HepG2 (cell line): ENCODE results near the gene PTEN. TPM values are rescaled to one million over a fixed set of nuclear protein-coding genes. Genes with fewer than 3 reads are reported as not detected.
A peak's percentile ranks its signal among the peaks of the same experiment; 100 is the strongest.

Experiments
- MAFF ChIP-seq: IDR thresholded peaks from 2 replicates; pipeline ENCODE4 v1.6.1; 2011; ENCODE audit warnings: low read depth, low read length, improper control_type of control experiment
- MIXL1 ChIP-seq: IDR thresholded peaks from 2 replicates; pipeline ENCODE4 v1.6.1; 2016
- NFE2L1 ChIP-seq: sonication (generic); formaldehyde crosslinking; IDR thresholded peaks from 2 replicates; pipeline ENCODE4 v1.4.0; 2020; ENCODE audit warnings: missing genetic modification reagents, mild to moderate bottlenecking, borderline replicate concordance
- RFXAP ChIP-seq: sonication (generic); formaldehyde crosslinking; IDR thresholded peaks from 2 replicates; pipeline ENCODE4 v1.4.0; 2020; ENCODE audit warnings: missing genetic modification reagents, borderline replicate concordance
- SYNCRIP ChIP-seq: fragments of 200-400 bp; formaldehyde crosslinking; IDR thresholded peaks from 2 replicates; pipeline ENCODE4 v1.6.1; 2018; ENCODE audit warnings: mild to moderate bottlenecking, low read depth, low read length; ENCODE audit not compliant: insufficient read depth
- ZFP90 ChIP-seq: sonication (generic); formaldehyde crosslinking; IDR thresholded peaks from 2 replicates; pipeline ENCODE4 v1.8.0; 2022; ENCODE audit warnings: missing genetic modification reagents, mild to moderate bottlenecking, inconsistent platforms, borderline replicate concordance
- ZNF124 ChIP-seq: sonication (generic); formaldehyde crosslinking; IDR thresholded peaks from 2 replicates; pipeline ENCODE4 v1.4.0; 2020; ENCODE audit warnings: missing genetic modification reagents
- ZNF136 ChIP-seq: sonication (generic); formaldehyde crosslinking; IDR thresholded peaks from 2 replicates; pipeline ENCODE4 v1.8.1; 2022; ENCODE audit warnings: low read depth, mild to moderate bottlenecking, moderate library complexity, missing genetic modification reagents
- ZNF777 ChIP-seq: sonication (generic); formaldehyde crosslinking; IDR thresholded peaks from 2 replicates; pipeline ENCODE4 v1.4.0; 2020; ENCODE audit warnings: missing genetic modification reagents
- ZNF839 ChIP-seq: sonication (generic); formaldehyde crosslinking; IDR thresholded peaks from 2 replicates; pipeline ENCODE4 v1.4.0; 2020; ENCODE audit warnings: missing genetic modification reagents, mild to moderate bottlenecking, borderline replicate concordance
- polyA plus RNA-seq, 8 experiments: library from polyadenylated mRNA; depleted of rRNA in 3 of 8; stranded (reverse) in 7 of 8; unstranded in 1 of 8; fragments of >200 nt; fragmentation: Illumina TruSeq in 4 of 8; extraction: Trizol in 4 of 8; gene quantifications; 2 replicates each; pipeline versions ENCODE4 v1.2.1 to v1.2.3, GENCODE V29; 2011 to 2016; ENCODE audit warnings: low read depth in 4 of 8, missing spikeins in 1 of 8, mixed read lengths in 1 of 8; ENCODE audit not compliant: insufficient read depth in 1 of 8
- total RNA-seq, 5 experiments: library from RNA; depleted of rRNA; stranded (reverse); fragments of >200 nt; fragmentation: Illumina TruSeq; extraction: Trizol; gene quantifications; 2 replicates each; pipeline ENCODE4 v1.2.3, GENCODE V29; 2016; ENCODE audit warnings: low read depth in 1 of 5
- TF ChIP-seq, protein P1 (sequence below): sonication (generic); formaldehyde crosslinking; IDR thresholded peaks from 2 replicates; pipeline ENCODE4 v1.4.0; 2020; ENCODE audit warnings: missing genetic modification reagents
- TF ChIP-seq, protein P2 (sequence below): fragments of 450-650 bp; IDR thresholded peaks from 2 replicates; pipeline ENCODE4 v1.6.1; 2016
- TF ChIP-seq, protein P3 (sequence below): sonication (generic); formaldehyde crosslinking; IDR thresholded peaks from 2 replicates; pipeline ENCODE4 v1.4.0; 2020; ENCODE audit warnings: missing genetic modification reagents
- TF ChIP-seq, protein P4 (sequence below): sonication (generic); formaldehyde crosslinking; IDR thresholded peaks from 2 replicates; pipeline ENCODE4 v1.5.1; 2020; ENCODE audit warnings: mild to moderate bottlenecking, missing genetic modification reagents
- TF ChIP-seq, protein P5 (sequence below): sonication (generic); formaldehyde crosslinking; IDR thresholded peaks from 2 replicates; pipeline ENCODE4 v1.4.0; 2020; ENCODE audit warnings: missing genetic modification reagents
- TF ChIP-seq, protein P6 (sequence below): sonication (generic); formaldehyde crosslinking; IDR thresholded peaks from 2 replicates; pipeline ENCODE4 v1.4.0; 2020; ENCODE audit warnings: missing genetic modification reagents

Gene PTEN
- total and polyA plus RNA-seq, 2 of the 13 experiments (the other 11 are each of a cell fraction or from before 2014, with no cell fraction given) = 30.3 to 61.3 TPM

DNA sequence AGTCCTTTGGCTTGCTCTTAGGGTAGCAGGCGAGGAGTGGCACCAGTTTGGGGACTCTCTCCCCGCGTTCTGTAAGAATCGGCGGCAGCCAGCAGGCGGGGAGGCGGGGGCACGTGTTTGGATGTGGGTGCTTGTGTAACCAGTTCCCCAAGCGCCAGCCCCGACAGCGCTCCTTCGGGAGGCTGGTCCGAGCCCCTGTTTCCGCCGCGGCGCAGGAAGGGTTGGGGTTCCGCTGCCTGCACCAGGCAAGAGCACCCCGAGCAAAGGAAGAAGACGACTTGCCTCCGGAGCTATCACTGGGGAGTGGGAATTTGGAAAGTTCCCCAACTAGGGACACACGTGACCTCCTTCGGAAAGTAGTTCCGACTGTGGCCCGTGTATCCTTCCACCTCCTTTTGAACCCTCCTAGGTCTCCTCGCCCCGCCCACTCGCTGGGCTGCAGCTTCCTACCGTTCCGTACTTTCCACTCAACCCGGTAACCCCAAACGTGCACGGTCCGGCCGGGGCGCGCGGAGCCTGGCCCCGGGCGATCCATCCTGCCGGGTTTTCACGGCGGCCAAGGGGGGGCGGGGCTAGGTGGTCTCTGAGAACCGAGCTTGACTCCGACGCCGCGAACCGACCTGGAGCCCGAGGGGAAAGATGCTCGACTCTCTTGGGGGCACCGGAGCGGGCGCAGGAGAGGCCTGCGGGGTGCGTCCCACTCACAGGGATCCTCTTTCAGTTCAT is 1.3 kb upstream of the PTEN start (continued):
- TF ChIP-seq, protein P1, sequence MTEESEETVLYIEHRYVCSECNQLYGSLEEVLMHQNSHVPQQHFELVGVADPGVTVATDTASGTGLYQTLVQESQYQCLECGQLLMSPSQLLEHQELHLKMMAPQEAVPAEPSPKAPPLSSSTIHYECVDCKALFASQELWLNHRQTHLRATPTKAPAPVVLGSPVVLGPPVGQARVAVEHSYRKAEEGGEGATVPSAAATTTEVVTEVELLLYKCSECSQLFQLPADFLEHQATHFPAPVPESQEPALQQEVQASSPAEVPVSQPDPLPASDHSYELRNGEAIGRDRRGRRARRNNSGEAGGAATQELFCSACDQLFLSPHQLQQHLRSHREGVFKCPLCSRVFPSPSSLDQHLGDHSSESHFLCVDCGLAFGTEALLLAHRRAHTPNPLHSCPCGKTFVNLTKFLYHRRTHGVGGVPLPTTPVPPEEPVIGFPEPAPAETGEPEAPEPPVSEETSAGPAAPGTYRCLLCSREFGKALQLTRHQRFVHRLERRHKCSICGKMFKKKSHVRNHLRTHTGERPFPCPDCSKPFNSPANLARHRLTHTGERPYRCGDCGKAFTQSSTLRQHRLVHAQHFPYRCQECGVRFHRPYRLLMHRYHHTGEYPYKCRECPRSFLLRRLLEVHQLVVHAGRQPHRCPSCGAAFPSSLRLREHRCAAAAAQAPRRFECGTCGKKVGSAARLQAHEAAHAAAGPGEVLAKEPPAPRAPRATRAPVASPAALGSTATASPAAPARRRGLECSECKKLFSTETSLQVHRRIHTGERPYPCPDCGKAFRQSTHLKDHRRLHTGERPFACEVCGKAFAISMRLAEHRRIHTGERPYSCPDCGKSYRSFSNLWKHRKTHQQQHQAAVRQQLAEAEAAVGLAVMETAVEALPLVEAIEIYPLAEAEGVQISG (CRISPR knock-in tag) = peak; percentile 89
- TF ChIP-seq ZNF124 (CRISPR knock-in tag) (peak; percentile 27; the same call in 1 of the 2 replicates), RFXAP (CRISPR knock-in tag) (peak; percentile 85), NFE2L1 (CRISPR knock-in tag) (no peak), ZNF777 (CRISPR knock-in tag) (peak; percentile 91), ZNF136 (no peak; the same call in 1 of the 2 replicates), MIXL1 (peak; percentile 93), SYNCRIP (no peak), ZFP90 (CRISPR knock-in tag) (peak; percentile 92), MAFF (no peak), ZNF839 (CRISPR knock-in tag) (peak; percentile 23; the same call in 1 of the 2 replicates)
- TF ChIP-seq, protein P2, sequence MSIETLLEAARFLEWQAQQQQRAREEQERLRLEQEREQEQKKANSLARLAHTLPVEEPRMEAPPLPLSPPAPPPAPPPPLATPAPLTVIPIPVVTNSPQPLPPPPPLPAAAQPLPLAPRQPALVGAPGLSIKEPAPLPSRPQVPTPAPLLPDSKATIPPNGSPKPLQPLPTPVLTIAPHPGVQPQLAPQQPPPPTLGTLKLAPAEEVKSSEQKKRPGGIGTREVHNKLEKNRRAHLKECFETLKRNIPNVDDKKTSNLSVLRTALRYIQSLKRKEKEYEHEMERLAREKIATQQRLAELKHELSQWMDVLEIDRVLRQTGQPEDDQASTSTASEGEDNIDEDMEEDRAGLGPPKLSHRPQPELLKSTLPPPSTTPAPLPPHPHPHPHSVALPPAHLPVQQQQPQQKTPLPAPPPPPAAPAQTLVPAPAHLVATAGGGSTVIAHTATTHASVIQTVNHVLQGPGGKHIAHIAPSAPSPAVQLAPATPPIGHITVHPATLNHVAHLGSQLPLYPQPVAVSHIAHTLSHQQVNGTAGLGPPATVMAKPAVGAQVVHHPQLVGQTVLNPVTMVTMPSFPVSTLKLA = peak; percentile 46
- TF ChIP-seq, protein P3, sequence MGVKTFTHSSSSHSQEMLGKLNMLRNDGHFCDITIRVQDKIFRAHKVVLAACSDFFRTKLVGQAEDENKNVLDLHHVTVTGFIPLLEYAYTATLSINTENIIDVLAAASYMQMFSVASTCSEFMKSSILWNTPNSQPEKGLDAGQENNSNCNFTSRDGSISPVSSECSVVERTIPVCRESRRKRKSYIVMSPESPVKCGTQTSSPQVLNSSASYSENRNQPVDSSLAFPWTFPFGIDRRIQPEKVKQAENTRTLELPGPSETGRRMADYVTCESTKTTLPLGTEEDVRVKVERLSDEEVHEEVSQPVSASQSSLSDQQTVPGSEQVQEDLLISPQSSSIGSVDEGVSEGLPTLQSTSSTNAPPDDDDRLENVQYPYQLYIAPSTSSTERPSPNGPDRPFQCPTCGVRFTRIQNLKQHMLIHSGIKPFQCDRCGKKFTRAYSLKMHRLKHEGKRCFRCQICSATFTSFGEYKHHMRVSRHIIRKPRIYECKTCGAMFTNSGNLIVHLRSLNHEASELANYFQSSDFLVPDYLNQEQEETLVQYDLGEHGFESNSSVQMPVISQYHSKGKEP (CRISPR knock-in tag) = peak; percentile 71; the same call in 1 of the 2 replicates
- TF ChIP-seq, protein P4, sequence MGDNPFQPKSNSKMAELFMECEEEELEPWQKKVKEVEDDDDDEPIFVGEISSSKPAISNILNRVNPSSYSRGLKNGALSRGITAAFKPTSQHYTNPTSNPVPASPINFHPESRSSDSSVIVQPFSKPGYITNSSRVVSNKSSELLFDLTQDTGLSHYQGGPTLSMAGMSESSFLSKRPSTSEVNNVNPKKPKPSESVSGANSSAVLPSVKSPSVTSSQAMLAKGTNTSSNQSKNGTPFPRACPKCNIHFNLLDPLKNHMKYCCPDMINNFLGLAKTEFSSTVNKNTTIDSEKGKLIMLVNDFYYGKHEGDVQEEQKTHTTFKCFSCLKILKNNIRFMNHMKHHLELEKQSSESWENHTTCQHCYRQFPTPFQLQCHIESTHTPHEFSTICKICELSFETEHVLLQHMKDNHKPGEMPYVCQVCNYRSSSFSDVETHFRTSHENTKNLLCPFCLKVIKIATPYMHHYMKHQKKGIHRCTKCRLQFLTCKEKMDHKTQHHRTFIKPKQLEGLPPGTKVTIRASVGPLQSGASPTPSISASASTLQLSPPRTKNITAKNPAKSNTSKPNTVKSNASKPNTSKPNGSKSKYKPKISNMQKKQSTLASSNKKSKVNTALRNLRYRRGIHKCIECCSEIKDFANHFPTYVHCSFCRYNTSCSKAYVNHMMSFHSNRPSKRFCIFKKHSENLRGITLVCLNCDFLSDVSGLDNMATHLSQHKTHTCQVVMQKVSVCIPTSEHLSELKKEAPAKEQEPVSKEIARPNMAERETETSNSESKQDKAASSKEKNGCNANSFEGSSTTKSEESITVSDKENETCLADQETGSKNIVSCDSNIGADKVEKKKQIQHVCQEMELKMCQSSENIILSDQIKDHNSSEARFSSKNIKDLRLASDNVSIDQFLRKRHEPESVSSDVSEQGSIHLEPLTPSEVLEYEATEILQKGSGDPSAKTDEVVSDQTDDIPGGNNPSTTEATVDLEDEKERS (CRISPR knock-in tag) = peak; percentile 86; the same call in 1 of the 2 replicates
- TF ChIP-seq, protein P5, sequence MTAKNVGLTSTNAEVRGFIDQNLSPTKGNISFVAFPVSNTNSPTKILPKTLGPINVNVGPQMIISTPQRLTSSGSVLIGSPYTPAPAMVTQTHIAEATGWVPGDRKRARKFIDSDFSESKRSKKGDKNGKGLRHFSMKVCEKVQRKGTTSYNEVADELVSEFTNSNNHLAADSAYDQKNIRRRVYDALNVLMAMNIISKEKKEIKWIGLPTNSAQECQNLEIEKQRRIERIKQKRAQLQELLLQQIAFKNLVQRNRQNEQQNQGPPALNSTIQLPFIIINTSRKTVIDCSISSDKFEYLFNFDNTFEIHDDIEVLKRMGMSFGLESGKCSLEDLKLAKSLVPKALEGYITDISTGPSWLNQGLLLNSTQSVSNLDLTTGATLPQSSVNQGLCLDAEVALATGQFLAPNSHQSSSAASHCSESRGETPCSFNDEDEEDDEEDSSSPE = peak; percentile 71; the same call in 1 of the 2 replicates
- TF ChIP-seq, protein P6, sequence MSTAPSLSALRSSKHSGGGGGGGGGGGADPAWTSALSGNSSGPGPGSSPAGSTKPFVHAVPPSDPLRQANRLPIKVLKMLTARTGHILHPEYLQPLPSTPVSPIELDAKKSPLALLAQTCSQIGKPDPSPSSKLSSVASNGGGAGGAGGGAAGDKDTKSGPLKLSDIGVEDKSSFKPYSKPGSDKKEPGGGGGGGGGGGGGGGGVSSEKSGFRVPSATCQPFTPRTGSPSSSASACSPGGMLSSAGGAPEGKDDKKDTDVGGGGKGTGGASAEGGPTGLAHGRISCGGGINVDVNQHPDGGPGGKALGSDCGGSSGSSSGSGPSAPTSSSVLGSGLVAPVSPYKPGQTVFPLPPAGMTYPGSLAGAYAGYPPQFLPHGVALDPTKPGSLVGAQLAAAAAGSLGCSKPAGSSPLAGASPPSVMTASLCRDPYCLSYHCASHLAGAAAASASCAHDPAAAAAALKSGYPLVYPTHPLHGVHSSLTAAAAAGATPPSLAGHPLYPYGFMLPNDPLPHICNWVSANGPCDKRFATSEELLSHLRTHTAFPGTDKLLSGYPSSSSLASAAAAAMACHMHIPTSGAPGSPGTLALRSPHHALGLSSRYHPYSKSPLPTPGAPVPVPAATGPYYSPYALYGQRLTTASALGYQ (CRISPR knock-in tag) = peak; percentile 84
